Measurements from ENCODE around the gene MYOT.
"Not testable (repeated sequence)": the region's sequence is repeated elsewhere in the genome, so short reads cannot be mapped to it uniquely, and the experiment has no call there.

The MYOT gene

GRCh38 chr5:137847687-137848086 is 20.0 kb upstream of the MYOT start:
- TF ChIP-seq, protein P1, sequence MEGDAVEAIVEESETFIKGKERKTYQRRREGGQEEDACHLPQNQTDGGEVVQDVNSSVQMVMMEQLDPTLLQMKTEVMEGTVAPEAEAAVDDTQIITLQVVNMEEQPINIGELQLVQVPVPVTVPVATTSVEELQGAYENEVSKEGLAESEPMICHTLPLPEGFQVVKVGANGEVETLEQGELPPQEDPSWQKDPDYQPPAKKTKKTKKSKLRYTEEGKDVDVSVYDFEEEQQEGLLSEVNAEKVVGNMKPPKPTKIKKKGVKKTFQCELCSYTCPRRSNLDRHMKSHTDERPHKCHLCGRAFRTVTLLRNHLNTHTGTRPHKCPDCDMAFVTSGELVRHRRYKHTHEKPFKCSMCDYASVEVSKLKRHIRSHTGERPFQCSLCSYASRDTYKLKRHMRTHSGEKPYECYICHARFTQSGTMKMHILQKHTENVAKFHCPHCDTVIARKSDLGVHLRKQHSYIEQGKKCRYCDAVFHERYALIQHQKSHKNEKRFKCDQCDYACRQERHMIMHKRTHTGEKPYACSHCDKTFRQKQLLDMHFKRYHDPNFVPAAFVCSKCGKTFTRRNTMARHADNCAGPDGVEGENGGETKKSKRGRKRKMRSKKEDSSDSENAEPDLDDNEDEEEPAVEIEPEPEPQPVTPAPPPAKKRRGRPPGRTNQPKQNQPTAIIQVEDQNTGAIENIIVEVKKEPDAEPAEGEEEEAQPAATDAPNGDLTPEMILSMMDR (IDR thresholded peaks at IDR 0.05; ENCODE audit: insufficient read depth, missing control alignments) = no peak
- no peak for FAIRE-seq
- DNase-seq (ENCODE audit: insufficient read length, low spot score) = no peak

DNA sequence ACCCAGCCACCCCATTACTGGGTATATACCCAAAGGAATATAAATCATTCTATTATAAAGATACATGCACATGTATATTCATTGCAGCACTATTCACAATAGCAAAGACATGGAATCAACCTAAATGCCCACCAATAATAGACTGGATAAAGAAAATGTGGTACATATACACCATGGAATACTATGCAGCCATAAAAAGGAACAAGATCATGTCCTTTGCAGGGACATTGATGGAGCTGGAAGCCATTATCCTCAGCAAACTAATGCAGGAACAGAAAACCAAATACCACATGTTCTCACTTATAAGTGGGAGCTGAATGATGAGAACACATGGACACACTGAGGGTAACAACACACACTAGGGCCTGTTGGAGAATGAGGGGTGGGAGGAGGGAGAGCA is 14.5 kb upstream of the MYOT start:
- not testable (repeated sequence) for FAIRE-seq; DNase-seq (ENCODE audit: insufficient read length, low spot score)

GRCh38 chr5:137856201-137856600 is 11.5 kb upstream of the MYOT start:
- DNase-seq (ENCODE audit: insufficient read length, low spot score) = no peak
- no peak for FAIRE-seq
- TF ChIP-seq, protein P1 (IDR thresholded peaks at IDR 0.05; ENCODE audit: insufficient read depth, missing control alignments) = no peak

DNA sequence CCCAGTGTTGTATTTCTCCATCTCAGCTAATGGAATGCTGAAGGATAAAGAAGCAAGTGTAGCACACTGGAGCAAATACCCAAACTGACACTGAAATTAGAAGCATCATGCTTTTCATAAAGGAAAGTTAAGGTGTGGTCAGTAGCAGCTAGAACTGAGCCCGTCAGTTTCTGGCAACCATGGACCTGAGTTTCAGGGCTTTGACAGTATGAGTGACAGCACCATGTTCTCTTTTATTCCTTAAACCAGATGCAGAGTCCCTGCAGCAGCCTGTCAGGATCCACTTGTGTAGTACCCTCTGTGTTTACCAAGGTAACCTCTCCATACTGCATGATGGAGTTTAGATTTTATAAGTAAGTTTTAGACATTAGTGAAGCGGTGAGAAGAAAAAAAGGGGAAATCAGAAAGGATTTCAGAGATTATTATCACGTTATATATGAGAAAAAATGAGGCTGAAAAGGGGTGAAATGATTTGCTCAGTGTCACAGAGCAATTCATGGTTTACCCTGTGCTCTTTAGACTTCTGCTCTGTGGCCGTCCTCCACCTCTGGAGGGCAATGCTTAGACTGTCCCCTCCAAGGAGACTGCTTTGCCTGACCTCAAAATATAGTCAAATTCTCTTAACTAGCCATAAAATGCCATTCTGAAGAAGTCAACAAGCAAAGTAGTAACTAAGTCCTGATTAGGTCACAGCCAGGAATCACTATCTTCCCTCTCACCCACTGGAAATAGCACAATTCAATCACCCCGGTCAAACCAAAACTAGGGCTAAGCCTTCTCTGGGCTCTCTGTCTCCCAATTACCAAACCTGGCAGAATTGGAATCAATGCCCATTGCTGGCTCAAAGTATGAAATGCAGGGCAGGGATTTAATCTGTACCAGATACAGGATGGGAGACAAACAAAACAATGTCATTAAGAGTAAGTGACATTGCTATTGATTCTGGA is 10.5 kb upstream of the MYOT start:
- DNase-seq (ENCODE audit: insufficient read length, low spot score) (no peak), FAIRE-seq (no peak)
- TF ChIP-seq, protein P1 (IDR thresholded peaks at IDR 0.05; ENCODE audit: insufficient read depth, missing control alignments) = no peak

GRCh38 chr5:137858223-137858916 is 9.3 kb upstream of the MYOT start:
- DNase-seq (ENCODE audit: insufficient read length, low spot score) (no peak), FAIRE-seq (no peak)
- TF ChIP-seq, protein P1 (IDR thresholded peaks at IDR 0.05; ENCODE audit: insufficient read depth, missing control alignments) = no peak

- no peak for DNase-seq (ENCODE audit: insufficient read length, low spot score)
- FAIRE-seq = no peak
- TF ChIP-seq, protein P1 (IDR thresholded peaks at IDR 0.05; ENCODE audit: insufficient read depth, missing control alignments) = no peak
Observed at GRCh38 chr5:137858954-137859353, 8.7 kb upstream of the MYOT start.

DNA sequence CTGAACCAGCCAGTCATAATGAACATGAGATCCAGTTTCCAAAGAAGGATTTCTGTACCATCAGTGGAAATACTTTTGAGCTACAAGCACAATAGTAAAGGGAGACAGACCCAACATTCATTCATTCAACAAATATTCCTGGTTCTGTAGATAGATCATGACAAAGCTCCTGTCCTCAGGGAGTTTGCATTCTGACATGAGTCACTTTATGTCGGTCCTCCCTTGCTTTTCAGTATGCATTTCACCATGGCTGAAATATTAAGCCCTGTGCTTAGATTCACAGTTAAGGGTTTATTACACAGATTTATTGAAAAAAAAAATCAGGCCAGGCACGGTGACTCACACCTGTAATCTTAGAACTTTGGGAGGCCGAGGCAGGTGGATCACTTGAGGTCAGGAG is 5.4 kb upstream of the MYOT start:
- FAIRE-seq (no peak), DNase-seq (ENCODE audit: insufficient read length, low spot score) (no peak)
- TF ChIP-seq, protein P1 (IDR thresholded peaks at IDR 0.05; ENCODE audit: insufficient read depth, missing control alignments) = no peak

- not testable (repeated sequence) for FAIRE-seq
Observed at GRCh38 chr5:137863653-137864052, 4.0 kb upstream of the MYOT start.

More at GRCh38 chr5:137863653-137864052, 4.0 kb upstream of the MYOT start:
- DNase-seq (ENCODE audit: insufficient read length, low spot score) = not testable (repeated sequence)

Measured in D721Med (cell line).